Inflammatory macrophage treated with lipopolysaccharide for 1 hour (primary cell): Measurements from ENCODE around the gene TEX2.

ENCODE experiments used
- DNase-seq, 2 donors: peaks; one replicate each; pipeline ENCODE4 v3.0.0-alpha.2; 2020 to 2022

TEX2 gene

DNA sequence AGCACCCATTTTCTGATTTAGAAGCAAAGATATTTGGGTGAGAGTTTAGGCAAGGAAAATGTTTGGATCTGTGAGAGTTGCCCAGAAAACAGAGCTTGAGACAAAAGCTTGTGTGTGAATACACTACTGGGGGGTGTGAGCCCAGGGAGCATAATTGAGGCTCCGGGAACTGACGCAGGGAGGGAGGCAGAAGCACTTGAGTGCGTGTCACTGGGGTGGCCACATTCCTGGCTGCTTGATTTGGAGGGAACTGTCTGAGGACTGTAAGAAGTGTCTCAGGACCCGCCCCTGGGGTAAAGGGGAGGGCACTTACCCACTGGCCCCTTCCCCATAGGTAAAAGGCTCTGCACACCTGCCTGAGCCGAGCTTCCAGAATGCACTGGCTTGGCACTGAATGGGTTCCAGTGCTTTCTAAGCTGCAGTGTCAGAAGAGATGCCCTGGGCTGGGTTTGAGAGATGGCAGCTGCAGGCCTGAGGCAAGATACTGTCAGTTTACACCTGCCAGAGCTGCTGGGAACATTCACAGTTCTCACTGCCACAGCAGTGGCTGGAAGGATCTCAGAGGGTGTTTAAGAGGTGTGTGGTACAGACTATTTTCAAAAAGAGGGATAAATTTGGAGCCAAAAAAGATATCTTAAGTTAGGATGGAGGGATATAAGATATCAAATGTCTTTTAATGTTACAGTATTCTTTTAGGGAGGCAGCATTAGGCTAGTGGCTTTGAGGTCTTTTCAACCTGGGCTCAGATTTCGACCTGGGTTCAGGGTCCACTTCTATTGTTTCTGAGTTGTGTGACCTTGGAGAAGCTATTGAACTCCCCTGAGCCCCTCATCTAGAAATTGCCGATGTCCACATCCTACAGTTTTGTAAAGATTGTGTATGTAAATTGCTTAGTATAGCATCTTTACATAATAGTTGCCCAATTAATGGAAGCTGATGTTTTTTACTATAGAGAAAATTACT, 6.9 kb upstream of the TEX2 start:
- no peak for DNase-seq

DNA sequence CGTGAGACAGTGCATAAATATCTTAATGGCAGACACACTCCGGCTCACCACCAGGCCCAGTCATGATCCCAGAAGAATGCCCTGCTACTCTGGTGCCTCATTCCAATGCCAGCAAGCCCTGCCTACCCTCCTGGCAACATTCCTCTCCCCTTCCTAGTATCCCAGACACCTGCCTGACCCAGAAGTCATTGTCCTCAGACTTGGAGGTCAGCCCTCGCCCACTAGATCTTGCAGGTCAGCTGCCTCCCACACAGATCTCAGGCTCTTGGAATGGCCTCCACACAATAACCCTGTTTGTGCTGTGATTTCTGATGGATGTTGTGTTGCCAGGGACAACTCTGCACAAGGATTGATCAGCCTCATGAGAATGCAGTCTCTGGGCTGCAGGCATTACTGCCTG, 1.8 kb upstream of the TEX2 start:
- no peak for DNase-seq

DNA sequence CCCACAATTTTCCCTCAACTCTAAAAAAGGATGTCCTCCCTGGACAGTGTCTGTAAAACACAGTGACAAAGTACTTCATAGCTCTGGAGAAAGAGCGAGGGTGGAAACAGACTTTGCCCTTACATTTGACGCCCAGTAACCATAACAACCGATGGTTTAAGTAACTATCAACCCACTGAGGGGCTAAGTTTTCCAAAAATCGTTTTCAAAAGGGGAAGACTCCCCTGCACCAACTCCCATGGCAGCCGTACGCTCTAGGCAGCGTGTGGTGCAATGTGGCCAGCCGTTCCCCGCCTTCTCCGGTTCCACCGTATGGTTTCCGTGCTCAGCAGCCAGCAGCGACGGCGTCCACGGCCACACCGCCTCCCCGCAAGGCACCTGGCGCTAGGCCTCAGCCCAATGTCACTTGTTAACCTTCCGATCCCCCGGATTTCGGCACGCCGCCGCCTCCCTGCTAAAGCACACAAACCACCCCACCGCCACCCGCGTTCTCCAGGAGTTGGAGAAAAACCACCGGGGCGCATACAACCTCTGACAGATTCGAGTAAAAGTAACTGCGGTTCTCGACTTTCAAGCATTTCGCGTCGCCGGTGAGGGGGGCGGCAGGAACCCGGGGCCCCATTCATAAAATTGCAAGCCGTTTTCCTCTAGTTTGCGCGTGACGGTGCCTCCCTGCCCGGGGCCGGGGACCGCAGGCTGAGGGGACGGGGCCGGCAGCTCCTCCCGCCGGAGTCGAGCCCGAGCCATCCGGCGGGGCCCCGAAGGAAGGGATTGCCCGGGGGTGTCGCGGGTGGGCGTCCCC, 661 bp downstream of the TEX2 start:
- peak in 1 of 2 donors; percentile 32 for DNase-seq

DNA sequence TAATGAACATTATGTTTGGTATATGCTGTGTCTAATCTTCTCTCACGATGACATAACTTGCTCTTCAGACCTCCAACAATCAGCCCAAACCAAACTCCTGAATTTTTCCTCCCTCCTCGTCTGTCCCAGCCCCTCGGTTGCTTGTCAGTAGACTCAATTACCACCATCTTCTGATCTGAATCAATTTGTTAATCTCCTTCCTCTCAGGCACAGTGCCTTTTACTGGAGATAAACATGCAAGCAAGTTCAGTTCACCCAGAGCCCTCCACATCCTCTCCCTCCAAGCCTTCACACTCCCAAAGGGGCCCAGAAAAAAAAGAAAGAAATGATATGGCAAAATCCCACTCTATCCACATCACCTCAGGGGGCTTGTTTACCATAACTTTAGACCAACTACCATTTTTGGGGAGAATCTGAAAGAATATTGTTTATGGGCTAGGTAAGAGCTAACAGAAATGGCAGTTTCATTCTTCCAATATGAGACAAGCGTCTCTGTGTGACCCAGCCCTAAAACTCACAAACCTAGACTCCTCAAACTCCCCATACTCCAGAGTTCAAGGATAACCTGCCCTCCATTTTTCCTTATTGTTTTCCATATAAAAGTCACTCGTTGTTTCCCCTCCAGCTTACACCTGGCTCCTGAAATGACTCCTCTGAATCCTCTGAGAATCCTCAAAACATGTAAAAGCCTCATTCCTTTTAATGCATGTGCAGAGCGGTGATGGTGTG, 1.5 kb downstream of the TEX2 start:
- DNase-seq = no peak

DNA sequence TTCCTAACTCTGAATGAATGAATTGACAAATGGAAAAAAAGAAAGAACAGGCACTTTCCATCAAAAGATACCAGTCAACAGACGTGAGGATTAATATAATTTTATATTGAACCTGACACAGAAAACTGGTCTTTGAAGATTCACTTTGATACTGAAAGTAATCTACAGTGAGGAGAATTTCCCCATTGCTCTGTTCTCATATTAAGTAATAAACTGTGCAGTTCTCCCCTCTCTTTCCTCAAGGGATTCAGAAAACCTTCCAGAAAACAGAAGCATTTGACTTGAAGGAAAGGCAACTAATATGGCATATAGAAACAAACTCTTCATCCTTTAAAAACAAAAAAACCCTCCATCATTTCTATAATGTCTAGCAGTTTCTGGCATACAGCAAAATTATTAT, 2.2 kb downstream of the TEX2 start:
- peak; percentile 55 to 61 for DNase-seq

DNA sequence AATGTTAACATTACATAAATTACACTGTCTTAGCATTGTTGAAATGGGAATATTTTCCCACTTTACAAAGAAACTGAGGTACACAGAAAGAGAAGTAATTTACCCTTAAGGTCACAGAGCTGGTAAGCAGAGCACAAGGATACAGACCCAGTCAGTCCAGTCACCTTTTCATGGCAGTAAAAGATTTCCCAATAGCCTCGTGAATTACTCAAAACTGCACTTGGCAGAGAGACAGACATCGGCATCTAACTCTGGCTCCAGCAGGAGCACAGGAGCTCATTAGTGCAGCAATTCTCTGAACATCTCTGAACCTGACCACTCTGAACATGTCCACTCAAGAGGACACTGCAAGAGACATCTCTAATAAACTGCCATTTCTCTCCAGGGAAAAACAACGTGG, 3.1 kb downstream of the TEX2 start:
- no peak for DNase-seq

DNA sequence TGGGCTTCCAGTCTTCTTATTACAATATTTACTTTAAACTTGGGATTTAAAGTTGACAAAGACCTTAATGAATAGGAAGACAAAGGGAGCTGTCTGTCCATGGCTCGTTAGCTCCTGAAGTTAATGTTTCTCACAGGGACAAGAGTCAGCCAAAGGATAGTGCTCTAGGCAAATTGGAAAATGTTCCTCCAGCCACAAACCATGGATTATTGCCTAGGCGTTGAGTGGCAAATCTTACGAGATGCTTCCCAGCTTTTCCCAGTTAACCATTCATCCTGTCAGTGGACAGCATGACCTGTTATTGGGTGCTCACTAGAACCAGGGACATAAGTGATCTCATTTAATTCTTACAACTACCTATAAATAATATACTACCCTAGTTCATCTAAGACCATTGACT, 3.6 kb downstream of the TEX2 start:
- DNase-seq = no peak

DNA sequence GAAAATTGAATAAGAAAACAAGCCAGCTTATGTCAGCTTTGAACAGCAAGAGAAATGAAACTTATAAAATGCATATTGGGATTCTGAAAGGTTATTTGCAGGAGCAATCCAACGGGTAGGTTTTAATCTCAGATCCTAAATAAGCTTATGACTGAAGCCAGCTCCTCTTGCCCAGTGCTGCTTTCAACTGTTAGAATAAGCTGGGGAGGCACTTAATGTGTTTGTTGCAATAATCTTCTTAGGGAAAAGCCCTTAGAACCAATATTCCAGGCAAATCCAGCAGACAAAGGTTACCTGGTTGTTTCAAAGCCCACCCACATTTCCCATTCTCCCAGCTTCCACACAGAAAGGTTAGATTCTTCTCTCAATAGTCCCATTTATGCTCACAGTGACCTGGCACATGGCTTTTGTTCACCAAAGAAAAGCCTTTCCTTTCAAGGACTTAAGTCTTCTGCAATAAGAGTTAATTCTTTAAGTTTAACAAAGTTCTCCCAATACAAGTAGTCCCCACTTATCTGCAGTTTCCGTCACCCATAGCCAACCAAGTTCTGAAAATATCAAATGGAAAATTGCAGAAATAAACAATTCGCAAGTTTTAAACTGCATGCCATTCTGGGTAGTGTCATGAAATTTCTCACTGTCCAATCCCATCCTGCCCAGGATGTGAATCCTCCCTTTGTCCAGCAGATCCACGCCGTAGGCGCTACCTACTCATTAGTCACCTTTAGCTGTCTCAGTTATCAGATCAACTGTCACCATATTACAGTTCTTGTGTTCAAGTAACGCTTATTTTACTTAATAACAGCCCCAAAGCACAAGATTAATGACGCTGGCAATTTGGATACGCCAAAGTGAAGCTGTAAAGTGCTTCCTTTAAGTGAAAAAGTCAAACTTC, 5.9 kb downstream of the TEX2 start:
- no peak for DNase-seq

DNA sequence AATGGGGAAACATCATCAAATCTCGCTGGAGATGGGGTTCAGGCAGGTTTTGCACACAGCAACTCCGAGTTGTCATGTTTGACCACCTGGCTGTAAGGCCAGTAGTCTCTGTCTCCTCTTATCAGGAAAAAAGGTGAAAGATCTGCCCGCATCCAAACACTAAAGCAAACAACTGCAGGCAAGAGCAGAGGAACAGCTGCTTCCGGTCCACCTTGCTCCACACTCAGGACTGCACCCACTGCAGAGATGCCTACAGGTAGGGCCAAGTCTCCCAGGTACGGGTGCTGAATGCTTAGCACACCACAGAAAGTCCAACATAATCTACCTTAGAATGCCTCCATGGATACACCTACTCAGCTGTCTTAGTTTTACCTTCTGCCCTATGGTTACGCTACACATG, 7.3 kb downstream of the TEX2 start:
- no peak for DNase-seq

DNA sequence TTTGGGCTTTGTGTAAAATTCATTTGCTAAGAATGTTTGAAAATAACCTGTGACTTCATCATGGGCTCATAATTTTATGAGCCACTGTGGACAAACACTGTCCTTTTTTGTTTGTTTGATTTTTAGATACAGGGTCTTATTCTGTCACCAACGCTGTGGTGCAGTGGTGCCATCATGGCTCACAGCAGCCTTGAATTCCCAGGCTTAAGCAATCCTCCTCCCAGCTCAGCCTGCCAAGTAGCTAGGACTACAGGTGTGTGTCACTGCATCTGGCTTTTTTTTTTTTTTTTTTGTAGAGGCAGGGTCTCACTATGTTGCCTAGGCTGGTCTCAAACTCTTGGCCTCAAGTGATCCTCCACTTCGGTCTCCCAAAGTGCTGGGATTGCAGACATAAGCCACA, 8.3 kb downstream of the TEX2 start:
- DNase-seq = no peak

DNA sequence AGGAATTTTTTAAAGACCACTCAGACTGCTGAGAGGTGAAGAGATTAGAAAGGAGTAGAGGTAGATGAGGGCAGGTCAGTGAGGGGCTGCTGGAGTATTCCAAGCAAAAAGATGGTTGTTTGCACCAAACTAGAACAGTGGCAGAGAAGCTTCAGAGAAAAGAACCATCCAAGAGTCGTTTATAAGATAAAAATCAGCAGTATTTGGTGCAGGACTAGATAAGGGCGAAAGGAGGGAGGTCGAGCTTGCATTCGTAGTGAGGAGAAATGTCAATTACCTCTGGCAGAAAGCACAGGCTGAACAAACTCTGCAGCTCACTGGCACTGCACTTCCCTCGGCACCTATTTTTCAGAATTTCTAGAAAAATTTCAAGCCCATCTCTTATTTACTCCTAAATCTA, 9.6 kb downstream of the TEX2 start:
- no peak for DNase-seq

DNA sequence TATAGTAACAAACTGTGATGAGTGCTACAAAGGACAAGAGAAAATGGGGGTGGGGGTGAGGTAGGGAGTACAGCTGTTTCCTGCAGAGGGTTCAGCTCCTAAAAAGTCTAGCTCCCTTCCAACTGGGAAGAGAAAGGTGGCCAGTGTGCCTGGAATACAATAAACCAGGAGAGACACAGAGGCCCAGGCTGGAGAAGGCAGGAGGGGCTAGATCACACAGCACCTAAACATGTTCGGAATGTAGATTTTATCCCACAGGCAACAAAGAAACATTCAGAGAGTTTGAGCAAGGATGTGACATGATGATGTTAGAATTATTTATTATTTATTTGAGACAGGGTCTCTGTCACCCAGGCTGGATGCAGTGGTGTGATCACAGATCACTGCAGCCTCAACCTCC, 10.2 kb downstream of the TEX2 start:
- DNase-seq = no peak

DNA sequence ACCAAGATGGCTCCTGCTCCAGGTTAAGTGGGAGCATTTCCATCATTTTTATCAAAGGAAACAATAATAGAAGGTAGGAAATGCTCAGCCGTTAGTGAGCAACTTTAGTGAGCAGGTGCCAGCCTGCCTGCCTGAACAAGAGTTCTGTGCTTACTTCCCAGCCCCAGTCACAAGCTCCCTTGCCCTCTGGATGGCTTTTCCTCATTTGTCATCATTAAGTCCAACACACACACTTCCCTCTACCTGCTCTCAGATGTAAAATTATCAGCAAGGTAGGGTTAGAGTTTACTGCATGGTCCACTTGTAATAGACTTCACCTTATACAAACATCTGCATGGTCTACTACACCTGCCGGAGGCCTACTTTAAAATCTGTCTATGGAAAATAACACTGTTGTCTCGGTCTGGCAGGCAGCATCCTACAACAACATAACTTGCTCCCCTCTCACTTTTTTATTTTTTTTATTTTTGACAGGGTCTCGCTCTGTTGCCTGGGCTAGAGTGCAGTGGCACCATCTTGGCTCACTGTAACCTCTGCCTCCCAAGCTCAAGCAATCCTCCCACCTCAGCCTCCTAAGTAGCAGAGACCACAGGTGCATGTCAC, 12.7 kb downstream of the TEX2 start:
- DNase-seq = no peak

DNA sequence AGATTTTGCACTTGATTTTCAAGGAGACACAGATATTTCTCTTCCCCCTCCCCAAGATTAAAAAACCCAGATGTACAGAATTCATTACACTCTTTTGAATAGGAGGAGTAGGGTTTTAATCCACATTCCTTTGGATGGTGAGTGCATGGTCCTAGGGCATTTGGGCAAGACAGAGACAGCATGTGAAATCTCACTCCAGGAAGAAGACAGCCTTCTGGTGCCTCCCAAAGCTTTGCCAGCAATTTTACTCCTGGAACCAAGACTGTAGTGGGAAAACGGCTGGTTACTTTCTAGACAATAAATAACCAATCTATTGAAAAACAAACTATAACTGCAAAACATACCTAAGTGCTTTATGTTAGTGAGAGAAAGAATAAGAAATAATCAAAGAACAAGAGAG, 15.2 kb downstream of the TEX2 start:
- no peak for DNase-seq

DNA sequence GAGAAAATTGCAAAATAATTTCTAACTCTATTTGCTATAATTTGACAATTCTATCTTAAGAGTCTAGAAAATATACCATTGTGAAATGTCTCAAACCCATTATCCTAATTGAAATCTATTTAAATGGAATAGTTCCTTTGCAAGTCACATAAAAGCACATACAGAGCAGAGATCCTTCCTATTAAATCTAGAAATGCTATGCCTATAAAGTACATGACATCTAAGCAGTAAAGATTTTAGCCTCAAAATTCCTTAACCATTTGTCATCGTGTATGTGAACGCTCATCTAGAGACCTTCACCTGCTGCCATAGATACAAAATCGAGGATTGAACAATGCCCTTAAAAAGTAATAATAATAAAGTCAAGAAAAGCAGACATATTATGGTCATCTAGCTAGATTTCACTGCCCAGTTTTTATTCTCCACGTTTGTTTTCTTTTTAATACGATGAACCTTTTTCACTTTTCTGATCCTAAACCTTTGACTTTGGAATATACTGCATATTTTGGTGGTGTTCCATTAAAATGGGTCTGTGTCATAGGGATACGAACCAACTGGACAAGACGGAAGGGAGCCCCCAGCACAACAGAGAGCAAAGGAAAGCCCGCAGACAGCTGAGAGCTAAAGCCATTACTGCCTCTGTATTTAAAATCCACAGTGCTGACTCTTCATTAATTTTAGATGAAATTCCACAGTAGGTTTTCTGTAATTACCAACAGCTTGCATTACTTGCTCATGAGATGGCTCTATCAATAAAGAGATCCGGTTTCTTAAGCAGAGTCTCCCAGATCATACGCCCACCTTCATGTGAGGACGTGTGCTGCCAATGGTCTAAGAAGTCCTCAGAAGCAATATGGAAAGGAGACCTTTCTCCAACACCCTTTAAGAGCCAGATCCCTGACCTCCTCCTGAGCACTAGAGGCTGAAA, 17.6 kb downstream of the TEX2 start:
- no peak for DNase-seq

DNA sequence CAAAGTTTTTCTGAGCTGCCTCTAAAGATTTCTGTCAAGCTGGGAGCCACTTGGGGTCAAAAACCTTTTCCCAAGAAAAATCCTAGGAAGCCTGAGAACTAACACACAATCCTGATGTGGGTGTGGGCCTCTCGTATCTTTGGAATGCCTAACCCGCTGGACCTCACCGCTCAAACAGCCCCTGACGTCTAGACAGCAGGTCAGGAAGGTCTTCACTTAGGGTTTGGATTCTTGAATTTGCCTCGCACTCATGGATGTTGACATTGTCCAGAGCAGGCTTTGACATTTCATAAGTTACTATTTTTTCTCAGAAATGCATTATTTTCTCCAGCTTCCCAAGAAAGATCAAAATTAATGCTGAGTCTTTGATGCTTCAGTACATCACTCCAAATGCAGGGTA, 18.9 kb downstream of the TEX2 start:
- no peak for DNase-seq

DNA sequence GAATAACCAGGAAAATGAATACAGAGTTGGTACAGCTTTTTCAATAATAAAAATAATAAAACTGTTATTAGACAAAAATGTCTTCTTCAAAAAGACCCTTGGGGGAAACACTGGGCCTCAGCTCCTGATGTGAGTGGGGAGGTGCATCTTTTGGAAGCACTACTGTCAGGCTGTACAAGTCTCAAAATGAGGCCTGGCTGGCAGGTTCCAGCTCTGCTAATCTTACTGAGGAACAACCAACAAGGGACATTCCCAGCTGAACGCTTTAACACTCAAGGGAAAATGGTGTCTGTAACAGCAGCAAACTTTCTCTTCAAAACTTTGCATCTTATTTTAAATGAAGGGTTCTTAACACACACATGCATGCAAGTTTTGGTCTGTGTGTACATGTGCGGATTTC, 19.7 kb downstream of the TEX2 start:
- DNase-seq = no peak

DNA sequence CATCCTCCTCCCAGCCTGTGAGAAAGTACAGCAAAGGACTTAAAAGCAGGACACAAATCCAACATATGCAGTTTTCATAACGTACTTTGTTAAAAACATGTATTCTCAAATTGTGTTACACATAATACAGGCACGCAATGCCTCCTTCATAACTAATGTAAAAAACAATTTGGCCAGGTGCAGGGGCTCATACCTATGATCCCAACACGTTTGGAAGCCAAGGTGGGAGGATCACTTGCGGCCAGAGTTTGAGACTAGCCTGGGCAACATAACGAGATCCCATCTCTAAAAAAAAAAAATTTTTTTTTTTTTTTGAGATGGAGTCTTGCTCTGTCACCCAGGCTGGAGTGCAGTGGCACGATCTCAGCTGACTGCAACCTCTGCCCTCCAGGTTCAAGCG, 20.4 kb downstream of the TEX2 start:
- DNase-seq = no peak

DNA sequence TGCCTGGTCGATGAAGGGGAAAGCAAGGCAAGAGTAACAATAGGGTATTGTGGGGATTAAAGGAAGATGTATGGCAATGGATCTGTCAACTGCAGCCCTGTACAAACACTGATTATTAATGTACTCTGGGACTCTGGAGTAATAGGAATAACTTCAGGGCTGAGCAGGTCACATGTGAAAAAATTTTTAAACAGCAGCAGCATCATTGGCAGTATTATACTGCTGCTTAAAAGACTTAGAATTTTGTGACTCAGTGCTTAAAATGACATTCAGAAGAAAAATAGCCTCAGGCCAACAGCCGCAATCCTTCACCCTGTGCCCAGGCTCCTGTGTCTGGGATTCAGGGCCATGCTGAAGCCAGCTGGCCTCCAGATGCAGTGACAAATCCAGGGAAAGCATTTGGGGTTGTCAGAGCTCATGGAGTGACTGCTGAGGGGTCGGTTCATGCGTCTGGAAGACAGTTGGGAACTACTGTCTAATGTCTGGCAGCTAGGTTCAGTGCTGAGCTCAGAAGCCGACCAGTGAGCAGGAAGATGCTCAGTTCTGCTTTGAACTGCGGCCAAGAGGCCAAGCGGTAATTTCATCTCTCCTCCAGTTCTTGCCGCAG, 22.2 kb downstream of the TEX2 start:
- DNase-seq = no peak

DNA sequence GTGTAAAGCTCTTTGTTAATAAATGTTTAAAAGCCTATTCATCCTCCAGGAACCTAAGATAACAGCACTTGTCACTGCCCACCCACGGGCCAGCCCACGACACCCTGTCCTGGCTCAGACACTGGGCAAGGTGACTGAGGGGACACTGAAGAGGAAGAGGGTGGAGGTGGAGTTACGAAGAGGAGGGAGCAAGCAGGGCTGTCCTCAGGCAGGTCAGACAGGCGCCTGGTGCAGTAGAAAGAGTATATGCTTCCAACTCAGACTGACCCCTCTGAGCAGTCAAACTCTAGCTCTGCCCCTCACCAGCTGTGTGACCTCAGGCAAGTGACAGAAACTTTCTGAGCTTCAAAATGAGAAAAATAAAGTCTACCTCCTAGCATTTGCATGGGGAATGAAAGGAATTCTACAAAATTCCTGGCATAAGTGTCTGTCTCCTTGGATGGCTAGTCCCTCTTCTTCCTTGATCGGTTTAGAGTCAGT, 22.8 kb downstream of the TEX2 start:
- DNase-seq = peak; percentile 16 to 65
